Adrenal gland (tissue), 5 donors: ENCODE results near the gene VTCN1.

Source experiments
- CTCF ChIP-seq, 6 experiments: fragments of 450-650 bp in 4 of 6; fragments of 200-600 bp in 2 of 6; sonication (generic) in 1 of 6; IDR thresholded peaks; 1 replicate in 5 of 6; 2 replicates in 1 of 6; pipeline versions ENCODE4 v1.5.1 to v1.8.0; 2016 to 2021; ENCODE audit warnings: antibody characterized with exemption in 6 of 6, mild to moderate bottlenecking in 2 of 6, moderate library complexity in 1 of 6
- POLR2A ChIP-seq, 2 donors: fragments of 450-650 bp; IDR thresholded peaks; one replicate each; pipeline ENCODE4 v1.6.1; 2017; ENCODE audit warnings: antibody characterized with exemption in 2 of 2, mild to moderate bottlenecking in 2 of 2, moderate library complexity in 1 of 2
- donor health status: DM: no; HTN: no; CAD: no.

- TF ChIP-seq CTCF (IDR thresholded peaks at IDR 0.05) (no peak), POLR2A (IDR thresholded peaks at IDR 0.05) (no peak)
Measured at GRCh38 chr1:117147341-117147831, 63.3 kb downstream of the VTCN1 start.
